Esophagus (tissue), 2 donors: Measurements from ENCODE around the gene RPIA. TPM values are rescaled to one million over a fixed set of nuclear protein-coding genes. Genes with fewer than 3 reads are reported as not detected.

Experiments
- H3K27ac ChIP-seq, 2 donors: one replicate each; pipeline ENCODE4 v1.5.1; 2013; ENCODE audit warnings: low read depth in 2 of 2, mild to moderate bottlenecking in 2 of 2, inconsistent platforms in 1 of 2, low read length in 1 of 2, moderate library complexity in 1 of 2
- H3K27me3 ChIP-seq, 2 donors: one replicate each; pipeline ENCODE4 v1.6.1; 2013; ENCODE audit warnings: low read length in 2 of 2, control low read depth in 1 of 2, mild to moderate bottlenecking in 1 of 2; ENCODE audit not compliant: insufficient read depth in 2 of 2, control insufficient read depth in 1 of 2
- H3K36me3 ChIP-seq, 2 donors: one replicate each; pipeline ENCODE4 v1.6.1; 2013; ENCODE audit warnings: low read length in 1 of 2; ENCODE audit not compliant: control insufficient read depth in 2 of 2, insufficient read depth in 2 of 2
- H3K4me1 ChIP-seq, 2 donors: one replicate each; pipeline ENCODE4 v1.6.1; 2013; ENCODE audit warnings: low read length in 1 of 2; ENCODE audit not compliant: control insufficient read depth in 2 of 2, insufficient read depth in 2 of 2
- H3K4me3 ChIP-seq, 2 donors: one replicate each; pipeline ENCODE4 v1.5.1; 2013; ENCODE audit warnings: low read length in 2 of 2, mild to moderate bottlenecking in 2 of 2, low read depth in 1 of 2, moderate library complexity in 1 of 2
- H3K9me3 ChIP-seq, 2 donors: one replicate each; pipeline ENCODE4 v1.6.1; 2013; ENCODE audit warnings: mild to moderate bottlenecking in 2 of 2, low read depth in 1 of 2, low read length in 1 of 2, moderate library complexity in 1 of 2; ENCODE audit not compliant: control insufficient read depth in 2 of 2, insufficient read depth in 1 of 2
- WGBS, 2 donors: extraction: QIAGEN DNeasy Blood & Tissue Kit; methylation state at CpG; one replicate each; pipeline ENCODE4 v1.1.7; 2013; 5-methylcytosine and 5-hydroxymethylcytosine counted together
- polyA plus RNA-seq, 2 donors: library from polyadenylated mRNA; stranded (reverse); fragments of 200-250 nt; gene quantifications; one replicate each; pipeline ENCODE4 v1.2.3, GENCODE V29; 2013
- donor health status: healthy with polysubstance abuse.
- donor health status: Bipolar disorder and iron deficiency.

Gene RPIA
- polyA plus RNA-seq, 2 donors, result 18.9 to 20.1 TPM

- Histone ChIP-seq H3K4me3 (no peak overlapping the region), H3K4me1 (no peaks in the 10 kb centered on the region), H3K27me3 (no peaks in the 10 kb centered on the region), H3K9me3 (peaks cover 0 to 2% of the 10 kb centered on the region in 2 donors), H3K36me3 (no peaks in the 10 kb centered on the region), H3K27ac (no peak overlapping the region)
- 79 to 83% methylated on average over 2 of the region's 2 CpGs for WGBS, 2 donors
Measured at GRCh38 chr2:88680916-88681315, 10.6 kb upstream of the RPIA start.

GRCh38 chr2:88683160-88684021, 8.1 kb upstream of the RPIA start:
- Histone ChIP-seq H3K27me3 (no peaks in the 10 kb centered on the region), H3K4me3 (no peak overlapping the region), H3K4me1 (no peaks in the 10 kb centered on the region), H3K27ac (no peak overlapping the region), H3K36me3 (no peaks in the 10 kb centered on the region), H3K9me3 (peaks cover 0 to 2% of the 10 kb centered on the region in 2 donors)
- 45 to 46% methylated on average over 2 of the region's 2 CpGs for WGBS, 2 donors

- H3K9me3 ChIP-seq, result peaks cover 0 to 2% of the 10 kb centered on the region in 2 donors
- H3K36me3 ChIP-seq, result no peaks in the 10 kb centered on the region
- WGBS, 2 donors, result 68 to 73% methylated on average over 2 of the region's 2 CpGs
- no peaks in the 10 kb centered on the region for H3K4me1 ChIP-seq
- no peak overlapping the region for H3K4me3 ChIP-seq
- H3K27ac ChIP-seq, result no peak overlapping the region
- no peaks in the 10 kb centered on the region for H3K27me3 ChIP-seq
Measured at GRCh38 chr2:88684519-88684918, 7.0 kb upstream of the RPIA start.

- Histone ChIP-seq H3K4me1 (no peaks in the 10 kb centered on the region), H3K9me3 (peaks cover 0 to 2% of the 10 kb centered on the region in 2 donors), H3K27ac (no peak overlapping the region), H3K4me3 (no peak overlapping the region), H3K36me3 (no peaks in the 10 kb centered on the region), H3K27me3 (no peaks in the 10 kb centered on the region)
- 77 to 81% methylated on average over 4 of the region's 4 CpGs for WGBS, 2 donors
Measured at GRCh38 chr2:88686320-88686719, 5.2 kb upstream of the RPIA start.

GRCh38 chr2:88687384-88687783, 4.1 kb upstream of the RPIA start:
- Histone ChIP-seq H3K36me3 (no peaks in the 10 kb centered on the region), H3K4me1 (no peaks in the 10 kb centered on the region), H3K4me3 (no peak overlapping the region), H3K9me3 (peaks cover 0 to 2% of the 10 kb centered on the region in 2 donors), H3K27me3 (no peaks in the 10 kb centered on the region), H3K27ac (no peak overlapping the region)

GRCh38 chr2:88690591-88691338, 708 bp upstream of the RPIA start:
- Histone ChIP-seq H3K27ac (peak overlapping the region; percentile 90 to 97), H3K9me3 (no peaks in the 10 kb centered on the region), H3K4me3 (peak overlapping the region; percentile 77 to 92), H3K36me3 (no peaks in the 10 kb centered on the region), H3K4me1 (peaks cover 0 to 4% of the 10 kb centered on the region in 2 donors), H3K27me3 (no peaks in the 10 kb centered on the region)
- 33 to 35% methylated on average over 20 of the region's 20 CpGs for WGBS, 2 donors

GRCh38 chr2:88692187-88692586, 714 bp downstream of the RPIA start:
- H3K27ac ChIP-seq, result peak overlapping the region; percentile 79 to 92
- no peaks in the 10 kb centered on the region for H3K27me3 ChIP-seq
- 1 to 2% methylated on average over 11 of the region's 11 CpGs for WGBS, 2 donors
- H3K4me3 ChIP-seq, result peak overlapping the region; percentile 88 to 92
- H3K36me3 ChIP-seq, result no peaks in the 10 kb centered on the region
- H3K4me1 ChIP-seq, result peaks cover 0 to 4% of the 10 kb centered on the region in 2 donors
- H3K9me3 ChIP-seq, result no peaks in the 10 kb centered on the region

GRCh38 chr2:88693911-88694414, 2.5 kb downstream of the RPIA start:
- Histone ChIP-seq H3K9me3 (no peaks in the 10 kb centered on the region), H3K27me3 (no peaks in the 10 kb centered on the region), H3K27ac (peak overlapping the region; percentile 80 to 85), H3K4me1 (peaks cover 0 to 9% of the 10 kb centered on the region in 2 donors), H3K36me3 (no peaks in the 10 kb centered on the region), H3K4me3 (peak overlapping the region in 1 of 2 donors; percentile 92)
- WGBS, 2 donors, result 71 to 72% methylated on average over 3 of the region's 3 CpGs

- Histone ChIP-seq H3K36me3 (peaks cover 0 to 4% of the 10 kb centered on the region in 2 donors), H3K27ac (no peak overlapping the region), H3K4me3 (no peak overlapping the region), H3K4me1 (peaks cover 0 to 9% of the 10 kb centered on the region in 2 donors), H3K27me3 (no peaks in the 10 kb centered on the region), H3K9me3 (no peaks in the 10 kb centered on the region)
- 74 to 88% methylated on average over 3 of the region's 3 CpGs for WGBS, 2 donors
Measured at GRCh38 chr2:88696611-88697010, 5.1 kb downstream of the RPIA start.
